HEK293T (cell line): Measurements from ENCODE around the gene ZIM2.

ENCODE experiments used
- CTCF ChIA-PET: fragments of 350-600 bp; formaldehyde crosslinking; extraction: SDS; loops from one replicate; lab custom pipeline; 2021; ENCODE audit warnings: antibody characterized with exemption, inconsistent platforms; lab: Yijun Ruan, JAX
- POLR2A ChIA-PET: fragments of 350-600 bp; formaldehyde crosslinking; extraction: SDS; loops from one replicate; lab custom pipeline; 2020; ENCODE audit warnings: antibody characterized with exemption, inconsistent platforms; lab: Yijun Ruan, JAX
- DNase-seq: peaks from one replicate; pipeline ENCODE4 v3.0.0; 2012; ENCODE audit warnings: mixed read lengths; ENCODE audit errors: extremely low spot score
- ARNT ChIP-seq: fragments of 450-650 bp; IDR thresholded peaks from 2 replicates; pipeline ENCODE4 v1.6.1; 2017; ENCODE audit warnings: mild to moderate bottlenecking
- BHLHE40 ChIP-seq: fragments of 450-650 bp; IDR thresholded peaks from 2 replicates; pipeline ENCODE4 v1.6.1; 2016; ENCODE audit warnings: mild to moderate bottlenecking, moderate library complexity, borderline replicate concordance
- CTBP1 ChIP-seq: fragments of 450-650 bp; IDR thresholded peaks from 2 replicates; pipeline ENCODE4 v1.6.1; 2016; ENCODE audit warnings: borderline replicate concordance
- ELF4 ChIP-seq: fragments of 450-650 bp; IDR thresholded peaks from 2 replicates; pipeline ENCODE4 v1.6.1; 2017; ENCODE audit warnings: antibody characterized with exemption
- FOXA1 ChIP-seq: fragments of 450-650 bp; IDR thresholded peaks from 2 replicates; pipeline ENCODE4 v1.6.1; 2016; ENCODE audit warnings: mild to moderate bottlenecking
- FOXK2 ChIP-seq: fragments of 450-650 bp; IDR thresholded peaks from 2 replicates; pipeline ENCODE4 v1.6.1; 2016; ENCODE audit warnings: mild to moderate bottlenecking
- FOXM1 ChIP-seq: fragments of 450-650 bp; IDR thresholded peaks from 2 replicates; pipeline ENCODE4 v1.6.1; 2017; ENCODE audit warnings: mild to moderate bottlenecking, borderline replicate concordance
- HDGF ChIP-seq: fragments of 450-650 bp; IDR thresholded peaks from 2 replicates; pipeline ENCODE4 v1.6.1; 2017; ENCODE audit warnings: antibody characterized with exemption, borderline replicate concordance
- L3MBTL2 ChIP-seq: fragments of 450-650 bp; conservative IDR thresholded peaks from 2 replicates; pipeline ENCODE4 v1.6.1; 2016; ENCODE audit warnings: mild to moderate bottlenecking
- LEF1 ChIP-seq: fragments of 450-650 bp; IDR thresholded peaks from 2 replicates; pipeline ENCODE4 v1.6.1; 2017; ENCODE audit warnings: mild to moderate bottlenecking, borderline replicate concordance
- NFRKB ChIP-seq: fragments of 450-650 bp; IDR thresholded peaks from 2 replicates; pipeline ENCODE4 v1.6.1; 2016; ENCODE audit warnings: mild to moderate bottlenecking, moderate library complexity
- SP1 ChIP-seq: fragments of 450-650 bp; IDR thresholded peaks from 2 replicates; pipeline ENCODE4 v1.6.1; 2017
- SUZ12 ChIP-seq: fragments of 450-650 bp; IDR thresholded peaks from 2 replicates; pipeline ENCODE4 v1.6.1; 2016; ENCODE audit warnings: mild to moderate bottlenecking
- TARDBP ChIP-seq: fragments of 450-650 bp; IDR thresholded peaks from 2 replicates; pipeline ENCODE4 v1.6.1; 2016
- ZNF384 ChIP-seq: fragments of 450-650 bp; IDR thresholded peaks from 2 replicates; pipeline ENCODE4 v1.6.1; 2016
- TF ChIP-seq, protein P1 (sequence below): fragments of 450-650 bp; IDR thresholded peaks from 2 replicates; pipeline ENCODE4 v1.6.1; 2016

Gene ZIM2

DNA sequence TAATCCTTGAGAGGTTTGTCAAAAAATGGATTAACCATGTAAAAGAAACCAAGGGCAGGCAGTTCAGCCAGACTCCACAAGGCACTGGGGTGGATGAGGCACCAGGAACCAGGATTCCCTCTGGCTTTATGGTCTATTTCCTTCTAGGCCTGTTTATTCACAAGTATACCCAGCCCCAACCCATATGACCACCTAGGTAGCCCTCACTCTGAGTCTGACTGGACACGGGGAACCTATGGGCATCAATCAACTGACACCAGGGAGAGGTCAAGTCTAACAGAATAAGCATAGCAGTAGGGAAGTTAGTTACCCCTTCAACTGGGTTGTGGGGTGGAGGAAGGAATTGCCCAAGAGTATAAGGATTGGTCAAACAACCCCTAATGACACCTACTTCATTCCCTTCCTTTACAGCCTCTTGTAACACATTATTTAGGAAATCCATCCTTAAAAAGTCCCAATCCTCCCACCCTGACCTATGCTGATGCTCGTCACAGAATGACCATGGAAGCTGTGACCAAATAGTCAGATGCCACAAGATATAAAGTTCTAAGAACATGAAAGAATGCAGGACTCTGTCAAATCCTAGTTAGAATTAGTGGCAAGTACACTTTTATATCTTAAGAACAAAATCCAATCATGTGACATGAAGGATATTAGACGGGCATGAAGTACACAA lies 31.7 kb downstream of the ZIM2 start:
- TF ChIP-seq L3MBTL2, result no peak
- no peak for TF ChIP-seq SUZ12
- DNase-seq, result no peak
- POLR2A ChIA-PET, result no interaction called here
- CTCF ChIA-PET, result no interaction called here

DNA sequence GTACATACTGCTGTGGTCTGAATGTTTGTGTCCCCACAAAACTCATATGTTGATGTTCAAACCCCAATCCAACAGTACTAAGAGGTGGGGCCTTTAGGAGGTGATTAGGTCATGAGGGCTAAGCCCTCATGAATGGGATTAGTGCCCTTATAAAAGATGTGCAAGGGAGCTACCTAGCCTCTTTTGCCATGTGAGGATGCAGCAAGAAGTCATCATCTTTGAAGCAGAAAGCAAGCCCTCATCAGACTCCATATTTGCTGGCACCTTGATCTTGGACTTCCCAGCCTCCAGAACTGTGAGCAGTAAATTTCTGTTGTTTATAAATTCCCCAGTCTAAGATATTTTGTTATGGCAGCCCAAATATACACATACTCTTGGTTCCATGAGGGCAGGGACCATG lies 33.9 kb downstream of the ZIM2 start:
- no peak for DNase-seq
- TF ChIP-seq FOXA1, result no peak
- no peak for TF ChIP-seq SP1
- no peak for TF ChIP-seq ZNF384
- TF ChIP-seq TARDBP, result no peak
- TF ChIP-seq FOXM1, result no peak
- TF ChIP-seq ELF4, result no peak
- no peak for TF ChIP-seq NFRKB
- no peak for TF ChIP-seq SUZ12
- no peak for TF ChIP-seq FOXK2
- TF ChIP-seq, protein P1, sequence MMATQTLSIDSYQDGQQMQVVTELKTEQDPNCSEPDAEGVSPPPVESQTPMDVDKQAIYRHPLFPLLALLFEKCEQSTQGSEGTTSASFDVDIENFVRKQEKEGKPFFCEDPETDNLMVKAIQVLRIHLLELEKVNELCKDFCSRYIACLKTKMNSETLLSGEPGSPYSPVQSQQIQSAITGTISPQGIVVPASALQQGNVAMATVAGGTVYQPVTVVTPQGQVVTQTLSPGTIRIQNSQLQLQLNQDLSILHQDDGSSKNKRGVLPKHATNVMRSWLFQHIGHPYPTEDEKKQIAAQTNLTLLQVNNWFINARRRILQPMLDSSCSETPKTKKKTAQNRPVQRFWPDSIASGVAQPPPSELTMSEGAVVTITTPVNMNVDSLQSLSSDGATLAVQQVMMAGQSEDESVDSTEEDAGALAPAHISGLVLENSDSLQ, result no peak
- ChIA-PET POLR2A (no interaction called here), CTCF (no interaction called here)

DNA sequence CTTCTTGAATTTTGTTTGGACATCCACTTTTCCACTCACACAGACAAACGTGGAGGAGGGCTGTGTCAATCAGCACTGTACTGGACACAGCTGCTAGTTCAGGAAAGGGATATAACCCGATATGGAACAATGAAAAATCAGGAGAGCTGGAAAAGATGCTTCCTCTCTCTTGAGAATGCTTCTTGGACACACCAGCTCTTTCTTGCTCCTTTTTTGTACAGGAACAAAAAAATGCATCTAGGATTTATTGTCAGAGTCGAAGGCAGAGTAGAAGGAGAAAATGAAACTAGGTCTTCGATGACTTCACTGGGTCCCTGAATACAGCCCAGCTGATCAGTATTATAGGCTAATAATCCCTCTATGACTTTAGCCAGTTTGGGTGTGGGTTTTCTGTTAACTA lies 62.2 kb downstream of the ZIM2 start:
- POLR2A ChIA-PET, result no interaction called here
- no peak for TF ChIP-seq HDGF
- CTCF ChIA-PET, result no interaction called here
- DNase-seq, result no peak

DNA sequence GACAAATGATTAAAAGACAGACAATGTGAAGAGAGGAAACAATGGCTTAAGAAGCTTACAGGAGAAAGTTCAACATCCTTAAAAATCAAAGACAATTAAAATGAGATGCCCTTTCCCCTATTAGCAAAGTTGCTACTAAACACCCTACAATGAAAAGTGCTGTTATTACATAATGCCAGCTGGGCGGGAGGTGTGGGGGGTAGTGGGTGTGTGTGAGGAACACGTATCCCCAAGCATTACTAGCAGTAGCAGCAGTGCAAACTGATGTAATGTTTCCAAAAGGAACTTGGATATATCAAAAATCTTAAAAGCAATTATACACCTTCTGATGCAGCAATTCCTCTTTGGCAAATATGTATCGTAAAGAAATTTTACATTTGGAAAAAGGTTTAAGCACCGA lies 70.9 kb downstream of the ZIM2 start:
- no peak for TF ChIP-seq SUZ12
- TF ChIP-seq CTBP1, result no peak
- TF ChIP-seq ZNF384, result no peak
- no peak for TF ChIP-seq BHLHE40
- no peak for TF ChIP-seq NFRKB
- TF ChIP-seq FOXA1, result no peak
- no peak for TF ChIP-seq HDGF
- POLR2A ChIA-PET, result no interaction called here
- DNase-seq, result no peak
- CTCF ChIA-PET, result no interaction called here

DNA sequence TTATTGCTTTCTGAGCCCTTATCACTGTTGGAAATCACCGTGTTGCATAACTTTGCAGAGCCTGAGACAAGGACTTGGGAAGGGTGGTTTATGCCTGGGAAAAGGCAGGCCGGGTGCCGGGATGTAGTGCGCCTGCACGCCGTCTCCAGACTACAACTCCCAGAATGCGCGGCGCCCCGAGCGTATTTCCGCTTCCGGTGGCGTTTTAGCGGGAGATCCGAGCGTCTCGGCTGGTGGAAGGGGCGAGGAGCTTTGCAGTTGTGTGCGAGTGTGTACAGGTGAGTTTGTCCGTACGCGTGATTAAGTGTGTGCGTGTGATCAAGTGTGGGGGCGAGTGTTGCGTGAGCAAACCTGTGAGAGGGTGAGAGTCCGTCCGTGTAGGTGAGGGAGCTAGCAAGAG lies 75.4 kb downstream of the ZIM2 start:
- ChIA-PET CTCF (no interaction called here), POLR2A (no interaction called here)
- DNase-seq, result no peak
- no peak for TF ChIP-seq FOXA1
- TF ChIP-seq TARDBP, result no peak
- TF ChIP-seq CTBP1, result no peak
- TF ChIP-seq HDGF, result no peak
- TF ChIP-seq SP1, result no peak
- no peak for TF ChIP-seq ARNT

DNA sequence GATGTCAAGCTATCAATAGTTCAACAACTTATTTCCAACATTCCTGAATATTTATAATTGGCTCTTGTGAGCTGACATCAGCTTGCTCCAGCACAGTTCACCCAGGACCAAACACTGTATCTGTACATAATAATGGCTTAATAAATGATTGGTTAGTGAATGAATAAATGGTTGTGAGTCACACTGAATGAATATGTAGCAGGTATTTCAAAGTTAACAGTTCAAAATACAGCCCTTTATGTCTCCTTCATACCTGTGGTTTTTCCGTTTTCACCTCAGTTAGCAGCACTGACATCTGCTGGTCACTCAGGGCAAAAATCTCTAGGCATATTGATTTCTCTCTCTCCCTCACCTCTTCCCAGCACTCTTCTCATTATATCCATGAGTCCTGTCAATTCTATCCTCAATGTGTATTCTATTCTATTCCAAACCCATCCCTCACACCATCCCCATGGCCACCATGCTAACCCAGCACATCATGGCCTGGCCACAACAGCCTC lies 76.3 kb downstream of the ZIM2 start:
- DNase-seq, result no peak
- ChIA-PET POLR2A (no interaction called here), CTCF (no interaction called here)

DNA sequence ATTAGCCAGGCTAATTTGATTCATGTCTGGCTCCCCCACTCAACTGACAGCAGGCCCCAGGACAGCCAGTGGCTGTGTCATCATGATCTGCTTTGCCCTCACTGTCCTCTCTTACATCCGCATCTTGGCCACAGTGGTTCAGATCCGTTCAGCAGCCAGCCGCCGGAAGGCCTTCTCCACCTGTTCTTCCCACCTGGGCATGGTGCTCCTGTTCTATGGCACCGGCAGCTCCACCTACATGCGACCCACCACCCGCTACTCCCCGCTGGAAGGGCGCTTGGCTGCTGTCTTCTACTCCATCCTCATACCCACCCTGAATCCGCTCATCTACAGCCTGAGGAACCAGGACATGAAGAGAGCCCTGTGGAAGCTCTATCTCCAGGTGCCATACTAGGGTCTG lies 79.7 kb downstream of the ZIM2 start:
- no peak for DNase-seq
- POLR2A ChIA-PET, result no interaction called here
- TF ChIP-seq FOXK2 (no peak), SP1 (no peak)
- CTCF ChIA-PET, result no interaction called here

More for the DNA sequence above, 76.3 kb downstream of the ZIM2 start:
- no peak for TF ChIP-seq NFRKB
- no peak for TF ChIP-seq ARNT
- no peak for TF ChIP-seq SUZ12
- TF ChIP-seq FOXA1, result no peak
- TF ChIP-seq ZNF384, result no peak
- no peak for TF ChIP-seq FOXM1

DNA sequence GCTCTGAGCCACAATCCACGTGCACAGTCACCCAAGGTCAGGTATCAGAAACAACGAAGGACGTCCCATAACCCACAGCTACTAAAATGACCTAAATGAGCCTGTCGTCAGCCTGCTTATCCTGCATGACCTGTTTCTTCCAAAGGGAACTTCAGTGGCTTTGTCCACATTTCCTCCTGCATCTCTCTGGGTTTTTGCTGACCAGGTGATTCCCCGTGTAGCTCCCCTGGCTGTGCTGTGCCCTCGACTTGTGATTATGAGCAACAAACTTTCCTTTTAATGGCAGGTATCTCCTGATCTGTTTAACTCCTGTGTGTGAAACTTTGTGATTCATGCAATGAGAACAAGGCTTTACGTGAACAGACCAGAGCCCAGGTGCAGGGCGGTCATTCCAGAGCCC lies 81.0 kb downstream of the ZIM2 start:
- POLR2A ChIA-PET, result no interaction called here
- CTCF ChIA-PET, result no interaction called here
- no peak for DNase-seq
- TF ChIP-seq FOXM1 (no peak), FOXA1 (no peak), LEF1 (no peak), HDGF (no peak), ELF4 (no peak), BHLHE40 (no peak), L3MBTL2 (no peak), ZNF384 (no peak), ARNT (no peak), TARDBP (no peak), FOXK2 (no peak), SP1 (no peak)
- TF ChIP-seq, protein P1, result no peak
